HCT116 (cell line): ENCODE data around the gene TCF12. TPM values are rescaled to one million over a fixed set of nuclear protein-coding genes. Genes with fewer than 3 reads are reported as not detected.

Experiments
- ATAC-seq: fragments of 200-7000 bp; cut with Tn5 transposase; 2 replicates; pipeline ENCODE4 v1.9.1; 2020; ENCODE audit warnings: mild to moderate bottlenecking, moderate library complexity
- BruUV-seq: library from RNA; stranded (reverse); fragments of 400-500 nt; replicated peaks from 2 replicates; lab custom pipeline; 2021; lab: Mats Ljungman, UMichigan
- CTCF ChIA-PET: fragments of 300-600 bp; sonication (Branson Sonifier 250); formaldehyde crosslinking; loops from one replicate; lab custom pipeline; 2021; ENCODE audit warnings: antibody characterized with exemption; lab: Charles Lee
- POLR2A ChIA-PET: fragments of 300-600, 350-600 bp; sonication (Branson Sonifier 250); formaldehyde crosslinking; loops from one replicate; lab custom pipeline; 2021; ENCODE audit warnings: antibody characterized with exemption; lab: Charles Lee
- RAD21 ChIA-PET, 2 experiments: fragments of 300-600 bp; sonication (Branson Sonifier 250); formaldehyde crosslinking; loops; one replicate each; lab custom pipeline; 2023; ENCODE audit warnings: low total read pairs in 2 of 2; ENCODE audit not compliant: uncharacterized antibody in 2 of 2, unreplicated experiment in 2 of 2, low non-redundant PET in 1 of 2; lab: Charles Lee
- DNase-seq: peaks from one replicate; pipeline ENCODE4 v3.0.0-alpha.2; 2010; ENCODE audit warnings: low read depth, low spot score
- H2AFZ ChIP-seq: fragments of 200-600 bp; shearing (Covaris generic), sonication (generic); 2 replicates; pipeline ENCODE4 v1.6.1; 2017; ENCODE audit warnings: low read depth, mixed run types, mixed read lengths, antibody characterized with exemption, low read length; ENCODE audit not compliant: poor library complexity, severe bottlenecking
- H3K27ac ChIP-seq: 2 replicates; pipeline ENCODE4 v1.5.1; 2012; ENCODE audit warnings: low read depth, low read length
- H3K27me3 ChIP-seq: fragments of 200-600 bp; sonication (generic); 2 replicates; pipeline ENCODE4 v1.6.1; 2016; ENCODE audit warnings: mixed run types, low read length, mixed read lengths; ENCODE audit not compliant: insufficient read depth
- H3K36me3 ChIP-seq, 2 experiments: fragments of 200-500 bp in 1 of 2; fragments of 200-600 bp in 1 of 2; sonication (Bioruptor generic) in 1 of 2; sonication (generic) in 1 of 2; 2 replicates each; pipeline versions ENCODE4 v1.5.1 to v1.6.1; 2014 to 2016; ENCODE audit warnings: low read length in 2 of 2, inconsistent platforms in 1 of 2, mixed read lengths in 1 of 2, mixed run types in 1 of 2; ENCODE audit not compliant: insufficient read depth in 2 of 2, control insufficient read depth in 1 of 2
- H3K4me1 ChIP-seq, 2 experiments: fragments of 200-600 bp in 1 of 2; sonication (generic) in 1 of 2; 2 replicates each; pipeline versions ENCODE4 v1.5.1 to v1.6.1; 2012 to 2017; ENCODE audit warnings: low read length in 2 of 2, inconsistent platforms in 1 of 2, mild to moderate bottlenecking in 1 of 2, mixed read lengths in 1 of 2, mixed run types in 1 of 2, moderate library complexity in 1 of 2; ENCODE audit not compliant: insufficient read depth in 2 of 2, control insufficient read depth in 1 of 2
- H3K4me2 ChIP-seq: fragments of 200-600 bp; sonication (generic); 2 replicates; pipeline ENCODE4 v1.6.1; 2017; ENCODE audit warnings: mixed run types, low read length, mixed read lengths
- H3K4me3 ChIP-seq, 2 experiments: fragments of 200-600 bp in 1 of 2; sonication (generic) in 1 of 2; replicated peaks in 1 of 2; 2 replicates each; pipeline ENCODE4 v1.5.1; 2011 to 2016; ENCODE audit warnings: low read length in 2 of 2, control low read depth in 1 of 2, low read depth in 1 of 2, mild to moderate bottlenecking in 1 of 2, mixed read lengths in 1 of 2, mixed run types in 1 of 2
- H3K79me2 ChIP-seq: fragments of 200-600 bp; sonication (generic); 2 replicates; pipeline ENCODE4 v1.6.1; 2017; ENCODE audit warnings: mild to moderate bottlenecking, mixed run types, low read length, moderate library complexity, mixed read lengths; ENCODE audit not compliant: insufficient read depth
- H3K9ac ChIP-seq: fragments of 200-600 bp; sonication (generic); 2 replicates; pipeline ENCODE4 v1.6.1; 2016; ENCODE audit warnings: low read length, mixed read lengths
- H3K9me2 ChIP-seq: fragments of 200-600 bp; sonication (generic), shearing (Covaris generic); 2 replicates; pipeline ENCODE4 v1.6.1; 2017; ENCODE audit warnings: mixed run types, mild to moderate bottlenecking, moderate library complexity; ENCODE audit not compliant: insufficient read depth
- H3K9me3 ChIP-seq, 2 experiments: fragments of 200-500 bp in 1 of 2; fragments of 200-600 bp in 1 of 2; sonication (Bioruptor generic) in 1 of 2; sonication (generic) in 1 of 2; 2 replicates each; pipeline ENCODE4 v1.6.1; 2014 to 2017; ENCODE audit warnings: low read length in 2 of 2, mixed read lengths in 2 of 2, inconsistent platforms in 1 of 2, low read depth in 1 of 2, mild to moderate bottlenecking in 1 of 2, mixed run types in 1 of 2, moderate library complexity in 1 of 2; ENCODE audit not compliant: control insufficient read depth in 1 of 2, insufficient read depth in 1 of 2
- H4K20me1 ChIP-seq: fragments of 200-600 bp; sonication (generic), shearing (Covaris generic); 2 replicates; pipeline ENCODE4 v1.6.1; 2017; ENCODE audit warnings: mixed run types, mild to moderate bottlenecking, moderate library complexity; ENCODE audit not compliant: insufficient read depth
- ATF3 ChIP-seq: IDR thresholded peaks from 2 replicates; pipeline ENCODE4 v1.6.1; 2012
- CEBPB ChIP-seq: IDR thresholded peaks from 2 replicates; pipeline ENCODE4 v1.6.1; 2012; ENCODE audit warnings: low read depth
- EGR1 ChIP-seq: IDR thresholded peaks from 2 replicates; pipeline ENCODE4 v1.6.1; 2012; ENCODE audit warnings: low read depth
- EZH2 ChIP-seq: fragments of 200-600 bp; sonication (generic); IDR thresholded peaks from 2 replicates; pipeline ENCODE4 v1.6.1; 2017; ENCODE audit warnings: antibody characterized with exemption, mixed run types
- EZH2phosphoT487 ChIP-seq: fragments of 200-600 bp; IDR thresholded peaks from 2 replicates; pipeline ENCODE4 v1.6.1; 2018; ENCODE audit warnings: antibody characterized with exemption, borderline replicate concordance
- FOSL1 ChIP-seq: IDR thresholded peaks from 2 replicates; pipeline ENCODE4 v1.6.1; 2012; ENCODE audit warnings: low read depth
- JUND ChIP-seq: IDR thresholded peaks from 2 replicates; pipeline ENCODE4 v1.6.1; 2012
- MAX ChIP-seq: IDR thresholded peaks from 2 replicates; pipeline ENCODE4 v1.6.1; 2012
- POLR2AphosphoS5 ChIP-seq: IDR thresholded peaks from 2 replicates; pipeline ENCODE4 v1.6.1; 2011; ENCODE audit warnings: mild to moderate bottlenecking, low read depth, low read length, moderate library complexity
- RAD21 ChIP-seq: IDR thresholded peaks from 2 replicates; pipeline ENCODE4 v1.6.1; 2012; ENCODE audit warnings: low read depth, mild to moderate bottlenecking
- REST ChIP-seq: IDR thresholded peaks from 2 replicates; pipeline ENCODE4 v1.6.1; 2012; ENCODE audit warnings: low read depth
- SIN3A ChIP-seq: IDR thresholded peaks from 2 replicates; pipeline ENCODE4 v1.6.1; 2012; ENCODE audit warnings: low read depth
- SP1 ChIP-seq: IDR thresholded peaks from 2 replicates; pipeline ENCODE4 v1.6.1; 2012; ENCODE audit warnings: low read depth
- SRF ChIP-seq: IDR thresholded peaks from 2 replicates; pipeline ENCODE4 v1.6.1; 2012; ENCODE audit warnings: low read depth
- TCF7L2 ChIP-seq: IDR thresholded peaks from 2 replicates; pipeline ENCODE4 v1.7.0; 2011; ENCODE audit warnings: borderline replicate concordance, inconsistent platforms; ENCODE audit not compliant: insufficient read depth, insufficient read length; ENCODE audit errors: extremely low read depth
- YY1 ChIP-seq: IDR thresholded peaks from 2 replicates; pipeline ENCODE4 v1.6.1; 2011; ENCODE audit warnings: low read length, low read depth, moderate library complexity, mild to moderate bottlenecking; ENCODE audit not compliant: insufficient replicate concordance; ENCODE audit errors: extremely low read depth
- ZFX ChIP-seq: fragments of 450-650 bp; IDR thresholded peaks from 2 replicates; pipeline ENCODE4 v1.6.1; 2017
- ZNF274 ChIP-seq: fragments of 200-500 bp; sonication (Bioruptor generic); IDR thresholded peaks from 2 replicates; pipeline ENCODE4 v1.6.1; 2014; ENCODE audit warnings: mild to moderate bottlenecking, low read depth, low read length, inconsistent platforms
- intact Hi-C: fragments of 100-400 bp; cut with micrococcal nuclease; formaldehyde crosslinking; loops from 2 replicates; pipeline ENCODE4 v1.10.0; 2022
- total RNA-seq: library from RNA; stranded (reverse); gene quantifications from one replicate; pipeline ENCODE4 v1.2.1, GENCODE V29; 2021; ENCODE audit not compliant: unreplicated experiment

The TCF12 gene
- total RNA-seq, 1 experiment from 2014 or later = 71.6 TPM

- Histone ChIP-seq H2AFZ (no peak overlapping the region), H3K9ac (no peak overlapping the region), H3K4me2 (no peak overlapping the region), H3K9me2 (no peaks in the 10 kb centered on the region), H3K4me1 (peaks cover 0 to 4% of the 10 kb centered on the region in 2 experiments; a peak in 1 of 4 replicates), H3K9me3 (no peaks in the 10 kb centered on the region), H3K27me3 (no peaks in the 10 kb centered on the region), H4K20me1 (no peaks in the 10 kb centered on the region), H3K27ac (no peak overlapping the region), H3K36me3 (no peaks in the 10 kb centered on the region), H3K79me2 (no peaks in the 10 kb centered on the region), H3K4me3 (no peak overlapping the region)
- DNase-seq (no peak), ATAC-seq (no peak)
- RAD21 ChIA-PET = no interaction called here
- POLR2A ChIA-PET = no interaction called here
- TF ChIP-seq EZH2phosphoT487 (no peak), SIN3A (no peak), FOSL1 (no peak), TCF7L2 (no peak), CEBPB (no peak), SP1 (no peak), JUND (no peak), REST (no peak), POLR2AphosphoS5 (no peak), EZH2 (no peak), SRF (no peak), ATF3 (no peak), ZFX (no peak), YY1 (no peak), RAD21 (no peak), ZNF274 (no peak), EGR1 (no peak), MAX (no peak)
- intact Hi-C loops = no loop called here
- CTCF ChIA-PET = no interaction called here
- BruUV-seq = no TSS peak
These were observed 25.1 kb upstream of the TCF12 start for GRCh38 chr15:56893364-56893678.
